Tibial nerve (tissue), 3 donors: ENCODE results near the gene SLITRK6.

ENCODE experiments used
- POLR2A ChIP-seq, 2 donors: fragments of 450-650 bp; IDR thresholded peaks; one replicate each; pipeline ENCODE4 v1.6.1; 2017; ENCODE audit warnings: antibody characterized with exemption in 2 of 2, mild to moderate bottlenecking in 2 of 2, moderate library complexity in 2 of 2
- TF ChIP-seq, protein P1 (sequence below), 5 experiments: fragments of 200-600 bp in 3 of 5; fragments of 450-650 bp in 2 of 5; sonication (generic) in 3 of 5; IDR thresholded peaks; one replicate each; pipeline ENCODE4 v1.5.1; 2016 to 2019; ENCODE audit warnings: antibody characterized with exemption in 5 of 5, mild to moderate bottlenecking in 3 of 5, moderate library complexity in 2 of 5

DNA sequence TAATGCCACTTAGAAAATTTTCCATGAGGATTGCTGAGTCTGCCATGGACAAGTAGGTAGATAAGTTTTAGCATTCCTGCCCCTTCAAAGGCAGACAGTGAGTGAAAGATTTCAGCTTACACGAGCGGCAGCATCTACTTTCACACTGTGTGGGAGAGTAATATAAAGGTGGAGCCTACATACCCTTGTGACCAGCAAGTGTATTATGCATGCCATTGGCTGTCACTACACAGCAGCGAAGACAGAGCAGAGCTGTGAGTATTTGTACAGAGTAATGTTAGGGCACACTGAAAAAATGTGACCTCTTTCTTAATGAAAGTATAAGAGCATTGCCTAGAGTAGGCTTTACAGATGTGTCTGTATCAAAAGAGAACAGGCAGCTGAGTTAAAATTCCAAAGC lies 14.0 kb downstream of the SLITRK6 start:
- TF ChIP-seq, protein P1, sequence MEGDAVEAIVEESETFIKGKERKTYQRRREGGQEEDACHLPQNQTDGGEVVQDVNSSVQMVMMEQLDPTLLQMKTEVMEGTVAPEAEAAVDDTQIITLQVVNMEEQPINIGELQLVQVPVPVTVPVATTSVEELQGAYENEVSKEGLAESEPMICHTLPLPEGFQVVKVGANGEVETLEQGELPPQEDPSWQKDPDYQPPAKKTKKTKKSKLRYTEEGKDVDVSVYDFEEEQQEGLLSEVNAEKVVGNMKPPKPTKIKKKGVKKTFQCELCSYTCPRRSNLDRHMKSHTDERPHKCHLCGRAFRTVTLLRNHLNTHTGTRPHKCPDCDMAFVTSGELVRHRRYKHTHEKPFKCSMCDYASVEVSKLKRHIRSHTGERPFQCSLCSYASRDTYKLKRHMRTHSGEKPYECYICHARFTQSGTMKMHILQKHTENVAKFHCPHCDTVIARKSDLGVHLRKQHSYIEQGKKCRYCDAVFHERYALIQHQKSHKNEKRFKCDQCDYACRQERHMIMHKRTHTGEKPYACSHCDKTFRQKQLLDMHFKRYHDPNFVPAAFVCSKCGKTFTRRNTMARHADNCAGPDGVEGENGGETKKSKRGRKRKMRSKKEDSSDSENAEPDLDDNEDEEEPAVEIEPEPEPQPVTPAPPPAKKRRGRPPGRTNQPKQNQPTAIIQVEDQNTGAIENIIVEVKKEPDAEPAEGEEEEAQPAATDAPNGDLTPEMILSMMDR (IDR thresholded peaks at IDR 0.05) = no peak
- no peak for TF ChIP-seq POLR2A (IDR thresholded peaks at IDR 0.05)
